A673 (cell line): Measurements from ENCODE around the gene RPL32.

Source experiments
- EZH2 ChIP-seq: fragments of 200-600 bp; sonication (generic); IDR thresholded peaks from 2 replicates; pipeline ENCODE4 v1.6.1; 2017; ENCODE audit warnings: borderline replicate concordance, low read depth, mild to moderate bottlenecking, mixed read lengths, antibody characterized with exemption, low read length; ENCODE audit not compliant: poor library complexity, severe bottlenecking
- TF ChIP-seq, protein P1 (sequence below): fragments of 300-800, 200-600 bp; sonication (generic); conservative IDR thresholded peaks from 2 replicates; pipeline ENCODE4 v1.5.1; 2017; ENCODE audit warnings: low read depth, mild to moderate bottlenecking, antibody characterized with exemption, low read length, moderate library complexity, mixed read lengths

GRCh38 chr3:12886736-12887135, 45.4 kb upstream of the RPL32 start:
- TF ChIP-seq, protein P1, sequence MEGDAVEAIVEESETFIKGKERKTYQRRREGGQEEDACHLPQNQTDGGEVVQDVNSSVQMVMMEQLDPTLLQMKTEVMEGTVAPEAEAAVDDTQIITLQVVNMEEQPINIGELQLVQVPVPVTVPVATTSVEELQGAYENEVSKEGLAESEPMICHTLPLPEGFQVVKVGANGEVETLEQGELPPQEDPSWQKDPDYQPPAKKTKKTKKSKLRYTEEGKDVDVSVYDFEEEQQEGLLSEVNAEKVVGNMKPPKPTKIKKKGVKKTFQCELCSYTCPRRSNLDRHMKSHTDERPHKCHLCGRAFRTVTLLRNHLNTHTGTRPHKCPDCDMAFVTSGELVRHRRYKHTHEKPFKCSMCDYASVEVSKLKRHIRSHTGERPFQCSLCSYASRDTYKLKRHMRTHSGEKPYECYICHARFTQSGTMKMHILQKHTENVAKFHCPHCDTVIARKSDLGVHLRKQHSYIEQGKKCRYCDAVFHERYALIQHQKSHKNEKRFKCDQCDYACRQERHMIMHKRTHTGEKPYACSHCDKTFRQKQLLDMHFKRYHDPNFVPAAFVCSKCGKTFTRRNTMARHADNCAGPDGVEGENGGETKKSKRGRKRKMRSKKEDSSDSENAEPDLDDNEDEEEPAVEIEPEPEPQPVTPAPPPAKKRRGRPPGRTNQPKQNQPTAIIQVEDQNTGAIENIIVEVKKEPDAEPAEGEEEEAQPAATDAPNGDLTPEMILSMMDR: no peak
- no peak for TF ChIP-seq EZH2
